ENCODE measurements around the gene COX14. TPM values are rescaled to one million over a fixed set of nuclear protein-coding genes. Genes with fewer than 3 reads are reported as not detected.

COX14 gene
- total RNA-seq, result 47.9 and 52.1 TPM in 2 replicates

DNA sequence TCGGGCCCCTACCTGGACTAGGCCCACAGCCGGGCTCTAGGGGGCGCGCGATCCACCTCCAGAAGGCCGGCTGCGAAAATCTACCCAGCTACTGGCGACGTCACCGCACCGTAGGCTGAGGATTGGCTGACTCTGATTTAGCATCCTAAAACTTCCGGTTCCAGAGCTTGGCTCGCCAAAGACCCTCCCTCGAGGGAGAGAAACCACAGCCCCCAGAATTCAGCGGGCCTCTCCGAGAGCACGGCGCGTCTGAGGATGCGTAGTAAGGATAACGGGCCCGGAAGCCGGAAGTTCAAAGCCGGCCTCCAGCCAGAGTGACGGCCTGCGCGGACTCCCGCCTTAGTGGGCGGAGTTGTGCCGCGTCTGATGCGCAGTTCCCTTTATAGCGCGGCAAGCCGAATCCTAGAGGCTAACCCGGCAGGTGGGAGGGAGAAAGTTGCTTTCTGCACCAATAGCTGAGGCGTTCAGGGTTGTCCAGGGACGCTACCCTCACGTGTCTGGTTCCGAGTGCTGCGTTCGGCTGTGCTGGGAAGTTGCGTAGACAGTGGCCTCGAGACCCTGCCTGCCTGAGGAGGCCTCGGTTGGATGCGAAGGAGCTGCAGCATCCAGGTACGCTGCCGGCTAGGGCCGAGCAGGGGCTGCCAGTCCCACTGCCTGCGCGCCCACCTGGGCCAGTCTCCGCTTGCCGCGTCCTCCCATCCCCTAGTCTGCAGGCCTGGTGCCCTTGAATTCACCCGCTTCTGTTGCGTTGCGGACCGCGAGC lies at the start of gene COX14:
Gene COX14, plus strand, starts transcription at position 544 of the 763 bp plus-strand sequence. CDS start 7,808 bp downstream, outside the sequence.
- peak within 1 kb of the TSS; percentile 95 for H3K4me3 ChIP-seq (ENCODE audit: low read depth, low read length)
- H3K36me3 ChIP-seq (ENCODE audit: control insufficient read depth, insufficient read depth, low read length), result peaks cover 2% of the 10 kb centered on the region
- peak; percentile 98 for DNase-seq (ENCODE audit: low read depth)
- TF ChIP-seq CTCF (IDR thresholded peaks at IDR 0.05; ENCODE audit: insufficient read depth, low read length, severe bottlenecking), result peak; percentile 97
- H3K27me3 ChIP-seq (ENCODE audit: control insufficient read depth, insufficient read depth, low read length), result no peaks in the 10 kb centered on the region
- no peak for FAIRE-seq

DNA sequence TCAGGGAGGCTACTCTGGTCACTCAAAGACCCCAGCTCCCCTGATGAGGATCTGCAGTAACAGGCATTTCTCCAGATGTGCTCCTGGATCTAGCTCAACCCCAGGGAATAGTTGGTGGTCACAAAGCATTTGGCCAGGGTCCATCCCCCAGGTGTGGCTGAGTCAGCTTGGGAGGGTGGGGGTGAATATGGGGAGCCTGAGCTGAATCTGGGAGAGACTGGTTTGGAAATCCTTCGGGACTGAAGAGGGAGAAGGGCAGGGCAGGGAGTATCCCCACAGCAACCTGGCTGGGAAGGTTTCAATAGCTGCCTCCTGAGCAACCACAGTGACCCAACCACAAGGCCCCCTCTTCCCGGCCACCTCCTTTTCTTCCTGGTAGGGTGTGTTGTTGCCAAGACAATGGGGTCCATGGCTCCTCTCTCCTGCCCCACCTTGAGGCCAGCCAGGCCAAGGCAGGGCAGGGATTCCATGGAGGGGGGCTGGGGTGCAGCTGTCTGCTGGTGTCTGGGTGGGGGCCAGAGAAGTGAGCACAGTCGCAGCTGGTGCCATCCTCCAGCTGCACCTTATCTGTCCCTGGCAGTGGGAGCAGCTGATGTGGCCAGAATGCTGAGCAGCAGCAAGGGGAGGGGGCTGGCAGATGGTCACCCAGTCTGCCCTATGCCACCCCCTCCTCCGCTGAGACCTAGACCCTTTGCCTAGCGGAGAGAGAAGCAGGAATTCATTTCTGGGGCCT lies 49.1 kb upstream of the COX14 start:
- Histone ChIP-seq H3K36me3 (ENCODE audit: control insufficient read depth, insufficient read depth, low read length) (no peaks in the 10 kb centered on the region), H3K4me3 (ENCODE audit: low read depth, low read length) (no peak overlapping the region), H3K27me3 (ENCODE audit: control insufficient read depth, insufficient read depth, low read length) (no peaks in the 10 kb centered on the region)
- DNase-seq (ENCODE audit: low read depth) (no peak), FAIRE-seq (peak; percentile 64)
- TF ChIP-seq CTCF (IDR thresholded peaks at IDR 0.05; ENCODE audit: insufficient read depth, low read length, severe bottlenecking), result no peak

DNA sequence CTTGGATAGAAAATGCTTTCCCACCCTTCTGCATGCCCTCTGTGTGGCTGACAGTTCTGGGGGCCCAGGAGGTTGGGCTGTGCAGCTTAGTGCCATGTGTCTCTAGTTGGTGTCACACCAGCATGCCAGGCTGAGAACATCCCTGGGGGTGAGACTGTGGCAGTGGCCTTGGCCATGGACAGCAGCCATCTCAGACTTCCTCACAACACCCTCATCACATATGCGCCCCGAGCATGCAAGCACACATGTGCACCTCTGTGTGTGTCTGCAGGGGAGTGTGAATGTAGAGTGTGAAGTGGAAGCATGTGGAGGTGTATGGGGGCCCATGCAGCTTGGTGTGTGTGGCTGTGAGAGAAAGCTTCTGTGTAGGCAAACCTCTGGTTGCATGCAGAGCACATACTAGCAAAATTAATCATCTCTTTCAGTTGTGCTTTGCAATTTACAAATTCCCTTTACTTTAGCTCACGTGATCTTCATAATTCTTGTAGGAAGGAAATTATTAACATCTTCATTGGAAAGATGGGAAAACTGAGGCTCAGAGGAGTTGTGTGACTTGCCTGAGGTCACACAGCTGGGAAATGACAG lies 46.2 kb upstream of the COX14 start:
- no peak overlapping the region for H3K4me3 ChIP-seq (ENCODE audit: low read depth, low read length)
- DNase-seq (ENCODE audit: low read depth), result no peak
- H3K36me3 ChIP-seq (ENCODE audit: control insufficient read depth, insufficient read depth, low read length), result no peaks in the 10 kb centered on the region
- peak; percentile 55 for FAIRE-seq
- H3K27me3 ChIP-seq (ENCODE audit: control insufficient read depth, insufficient read depth, low read length), result no peaks in the 10 kb centered on the region
- TF ChIP-seq CTCF (IDR thresholded peaks at IDR 0.05; ENCODE audit: insufficient read depth, low read length, severe bottlenecking), result no peak

- FAIRE-seq, result peak; percentile 82
- Histone ChIP-seq H3K4me3 (ENCODE audit: low read depth, low read length) (no peak overlapping the region), H3K27me3 (ENCODE audit: control insufficient read depth, insufficient read depth, low read length) (no peaks in the 10 kb centered on the region), H3K36me3 (ENCODE audit: control insufficient read depth, insufficient read depth, low read length) (no peaks in the 10 kb centered on the region)
- no peak for TF ChIP-seq CTCF (IDR thresholded peaks at IDR 0.05; ENCODE audit: insufficient read depth, low read length, severe bottlenecking)
- DNase-seq (ENCODE audit: low read depth), result peak; percentile 50
Measured at GRCh38 chr12:50066402-50066801, 45.6 kb upstream of the COX14 start.

GRCh38 chr12:50069069-50069468 lies 43.0 kb upstream of the COX14 start:
- no peaks in the 10 kb centered on the region for H3K36me3 ChIP-seq (ENCODE audit: control insufficient read depth, insufficient read depth, low read length)

More at GRCh38 chr12:50069069-50069468, 43.0 kb upstream of the COX14 start:
- no peak for DNase-seq (ENCODE audit: low read depth)
- no peak for FAIRE-seq
- no peak overlapping the region for H3K4me3 ChIP-seq (ENCODE audit: low read depth, low read length)
- no peaks in the 10 kb centered on the region for H3K27me3 ChIP-seq (ENCODE audit: control insufficient read depth, insufficient read depth, low read length)
- TF ChIP-seq CTCF (IDR thresholded peaks at IDR 0.05; ENCODE audit: insufficient read depth, low read length, severe bottlenecking), result no peak
